ENCODE results near the gene CCNH. TPM values are rescaled to one million over a fixed set of nuclear protein-coding genes. Genes with fewer than 3 reads are reported as not detected.

Gene CCNH
- total RNA-seq, 2 experiments from 2014 or later: 75.9 to 98.4 TPM

GRCh38 chr5:87438231-87438630, 25.5 kb upstream of the CCNH start:
- intact Hi-C loops (cut with micrococcal nuclease; ENCODE audit: unreplicated experiment): no loop called here
- POLR2A ChIA-PET: no interaction called here
- DNase-seq (ENCODE audit: low spot score): no peak
- Histone ChIP-seq H4K20me1 (ENCODE audit: insufficient read depth, low read length) (no peaks in the 10 kb centered on the region), H3K4me1 (ENCODE audit: insufficient read depth, low read length, poor library complexity, severe bottlenecking) (no peaks in the 10 kb centered on the region), H3K9me3 (ENCODE audit: low read length) (no peaks in the 10 kb centered on the region), H3K36me3 (ENCODE audit: insufficient read depth, low read length) (no peaks in the 10 kb centered on the region), H3K79me2 (ENCODE audit: insufficient read depth, low read depth, low read length) (no peaks in the 10 kb centered on the region), H3K4me3 (ENCODE audit: low read depth, low read length, poor library complexity, severe bottlenecking) (no peak overlapping the region), H3K9me2 (ENCODE audit: insufficient read depth, low read length) (no peaks in the 10 kb centered on the region), H2AFZ (ENCODE audit: low read length) (no peak overlapping the region), H3K27ac (ENCODE audit: low read depth, low read length, poor library complexity, severe bottlenecking) (no peak overlapping the region), H3K4me2 (ENCODE audit: low read length) (no peak overlapping the region)
- BruUV-seq (replicated peaks): no TSS peak
- TF ChIP-seq CTCF (conservative IDR thresholded peaks at IDR 0.05; ENCODE audit: low read length) (no peak), EZH2phosphoT487 (IDR thresholded peaks at IDR 0.05; ENCODE audit: borderline replicate concordance, low read depth, low read length) (no peak)
- CTCF ChIA-PET (ENCODE audit: unreplicated experiment): no interaction called here

- intact Hi-C loops (cut with micrococcal nuclease; ENCODE audit: unreplicated experiment): no loop called here
- no TSS peak for BruUV-seq (replicated peaks)
- H2AFZ ChIP-seq (ENCODE audit: low read length): no peak overlapping the region
Measured at GRCh38 chr5:87437724-87438123, 25.0 kb upstream of the CCNH start.

More at GRCh38 chr5:87437724-87438123, 25.0 kb upstream of the CCNH start:
- Histone ChIP-seq H3K27ac (ENCODE audit: low read depth, low read length, poor library complexity, severe bottlenecking) (no peak overlapping the region), H3K9me3 (ENCODE audit: low read length) (no peaks in the 10 kb centered on the region), H3K36me3 (ENCODE audit: insufficient read depth, low read length) (no peaks in the 10 kb centered on the region), H4K20me1 (ENCODE audit: insufficient read depth, low read length) (no peaks in the 10 kb centered on the region), H3K4me3 (ENCODE audit: low read depth, low read length, poor library complexity, severe bottlenecking) (no peak overlapping the region), H3K4me1 (ENCODE audit: insufficient read depth, low read length, poor library complexity, severe bottlenecking) (no peaks in the 10 kb centered on the region), H3K9me2 (ENCODE audit: insufficient read depth, low read length) (no peaks in the 10 kb centered on the region), H3K79me2 (ENCODE audit: insufficient read depth, low read depth, low read length) (no peaks in the 10 kb centered on the region), H3K4me2 (ENCODE audit: low read length) (no peak overlapping the region)
- ChIA-PET POLR2A (interaction anchor here (0.6 kb wide), 1 partner anchor 1323 kb away, joined by 6 read pairs; no protein-coding TSS in a partner anchor), CTCF (ENCODE audit: unreplicated experiment) (no interaction called here)
- TF ChIP-seq EZH2phosphoT487 (IDR thresholded peaks at IDR 0.05; ENCODE audit: borderline replicate concordance, low read depth, low read length): no peak
- TF ChIP-seq CTCF (conservative IDR thresholded peaks at IDR 0.05; ENCODE audit: low read length): no peak
- DNase-seq (ENCODE audit: low spot score): no peak
